DOHH2 (cell line): ENCODE results near the gene IQGAP3.

Experiments used
- H3F3A ChIP-seq: fragments of 200-600 bp; sonication (generic), shearing (Covaris generic); 2 replicates; pipeline ENCODE4 v1.6.0; 2016; ENCODE audit warnings: antibody characterized with exemption, mild to moderate bottlenecking; ENCODE audit not compliant: control insufficient read depth, insufficient read depth
- H3K27ac ChIP-seq: fragments of 200-600 bp; sonication (generic); 2 replicates; pipeline ENCODE4 v1.5.1; 2014; ENCODE audit warnings: low read depth, mild to moderate bottlenecking, low read length, moderate library complexity
- H3K27me3 ChIP-seq: fragments of 200-600 bp; sonication (generic); 2 replicates; pipeline ENCODE4 v1.6.1; 2014; ENCODE audit warnings: mild to moderate bottlenecking, low read length, mixed read lengths; ENCODE audit not compliant: control insufficient read depth
- H3K36me3 ChIP-seq: fragments of 200-600 bp; sonication (generic); 2 replicates; pipeline ENCODE4 v1.6.1; 2014; ENCODE audit warnings: mild to moderate bottlenecking, low read length, moderate library complexity, mixed read lengths; ENCODE audit not compliant: control insufficient read depth
- H3K4me1 ChIP-seq: fragments of 200-600 bp; sonication (generic); 2 replicates; pipeline ENCODE4 v1.6.1; 2014; ENCODE audit warnings: mild to moderate bottlenecking, low read length, mixed read lengths; ENCODE audit not compliant: control insufficient read depth
- H3K4me2 ChIP-seq: fragments of 200-600 bp; sonication (generic); 2 replicates; pipeline ENCODE4 v1.6.0; 2014; ENCODE audit warnings: mild to moderate bottlenecking, low read length, moderate library complexity
- H3K4me3 ChIP-seq: fragments of 200-600 bp; sonication (generic); 2 replicates; pipeline ENCODE4 v1.5.1; 2014; ENCODE audit warnings: mild to moderate bottlenecking, low read length, mixed read lengths
- H3K79me2 ChIP-seq: fragments of 200-600 bp; sonication (generic); 2 replicates; pipeline ENCODE4 v1.6.1; 2014; ENCODE audit warnings: mild to moderate bottlenecking, low read length, mixed read lengths; ENCODE audit not compliant: control insufficient read depth
- H3K9me2 ChIP-seq: fragments of 200-600 bp; sonication (generic); replicated peaks from 2 replicates; pipeline ENCODE4 v1.6.1; 2014; ENCODE audit warnings: mild to moderate bottlenecking, low read length, mixed read lengths; ENCODE audit not compliant: control insufficient read depth
- H3K9me3 ChIP-seq: fragments of 200-600 bp; sonication (generic); 2 replicates; pipeline ENCODE4 v1.6.1; 2014; ENCODE audit warnings: antibody characterized with exemption, low read length, mixed read lengths; ENCODE audit not compliant: control insufficient read depth, insufficient read depth
- H4K20me1 ChIP-seq: fragments of 200-600 bp; sonication (generic); 2 replicates; pipeline ENCODE4 v1.6.0; 2014; ENCODE audit warnings: low read depth, mild to moderate bottlenecking, antibody characterized with exemption, low read length, moderate library complexity; ENCODE audit not compliant: control insufficient read depth, insufficient read depth
- CTCF ChIP-seq: fragments of 200-600 bp; sonication (generic); IDR thresholded peaks from one replicate; pipeline ENCODE4 v1.5.1; 2014; ENCODE audit warnings: antibody characterized with exemption, mild to moderate bottlenecking, low read depth, low read length; ENCODE audit not compliant: poor library complexity, severe bottlenecking
- EZH2phosphoT487 ChIP-seq: fragments of 200-600 bp; sonication (generic); IDR thresholded peaks from 2 replicates; pipeline ENCODE4 v1.6.1; 2017; ENCODE audit warnings: borderline replicate concordance, mild to moderate bottlenecking, antibody characterized with exemption, low read length, moderate library complexity, mixed read lengths

IQGAP3 gene

GRCh38 chr1:156528231-156528630, 44.1 kb downstream of the IQGAP3 start:
- TF ChIP-seq CTCF (no peak), EZH2phosphoT487 (no peak)
- peaks cover 46% of the 10 kb centered on the region for H3K36me3 ChIP-seq

GRCh38 chr1:156527584-156527983, 44.8 kb downstream of the IQGAP3 start:
- H3K27ac ChIP-seq, result no peak overlapping the region
- peaks cover 34% of the 10 kb centered on the region for H3K4me1 ChIP-seq
- H3K27me3 ChIP-seq, result no peaks in the 10 kb centered on the region
- H3K9me3 ChIP-seq, result no peaks in the 10 kb centered on the region
- TF ChIP-seq CTCF (no peak), EZH2phosphoT487 (no peak)
- H4K20me1 ChIP-seq, result no peaks in the 10 kb centered on the region
- H3K79me2 ChIP-seq, result no peaks in the 10 kb centered on the region
- H3K9me2 ChIP-seq, result no peaks in the 10 kb centered on the region
- H3K36me3 ChIP-seq, result peaks cover 42% of the 10 kb centered on the region
- no peaks in the 10 kb centered on the region for H3F3A ChIP-seq
- no peak overlapping the region for H3K4me2 ChIP-seq
- H3K4me3 ChIP-seq, result no peak overlapping the region

More at GRCh38 chr1:156528231-156528630, 44.1 kb downstream of the IQGAP3 start:
- H3K9me2 ChIP-seq, result no peaks in the 10 kb centered on the region
- no peak overlapping the region for H3K4me2 ChIP-seq
- peaks cover 34% of the 10 kb centered on the region for H3K4me1 ChIP-seq
- H3K27me3 ChIP-seq, result no peaks in the 10 kb centered on the region
- H3F3A ChIP-seq, result no peaks in the 10 kb centered on the region
- no peak overlapping the region for H3K4me3 ChIP-seq
- no peak overlapping the region for H3K27ac ChIP-seq
- no peaks in the 10 kb centered on the region for H3K9me3 ChIP-seq
- H3K79me2 ChIP-seq, result no peaks in the 10 kb centered on the region
- H4K20me1 ChIP-seq, result no peaks in the 10 kb centered on the region

GRCh38 chr1:156525856-156526489, 46.4 kb downstream of the IQGAP3 start:
- Histone ChIP-seq H3K9me3 (no peaks in the 10 kb centered on the region), H3K27me3 (no peaks in the 10 kb centered on the region), H4K20me1 (no peaks in the 10 kb centered on the region), H3K4me2 (no peak overlapping the region), H3K36me3 (peaks cover 37% of the 10 kb centered on the region), H3F3A (peaks cover 4% of the 10 kb centered on the region; the same call in 1 of the 2 replicates), H3K27ac (no peak overlapping the region), H3K4me3 (no peak overlapping the region), H3K79me2 (no peaks in the 10 kb centered on the region), H3K9me2 (no peaks in the 10 kb centered on the region), H3K4me1 (peaks cover 34% of the 10 kb centered on the region)
- TF ChIP-seq EZH2phosphoT487 (no peak), CTCF (no peak)
